Left ventricle myocardium inferior (tissue), 1 donor: Measurements from ENCODE around the gene ELMOD3. TPM values are rescaled to one million over a fixed set of nuclear protein-coding genes. Genes with fewer than 3 reads are reported as not detected.

Experiments
- DNase-seq: peaks from one replicate; pipeline ENCODE4 v3.0.0-alpha.2; 2020
- H3K27ac ChIP-seq: fragments of 200-600 bp; replicated peaks from 2 replicates; pipeline ENCODE4 v1.8.0; 2021
- H3K27me3 ChIP-seq: fragments of 200-600 bp; 2 replicates; pipeline ENCODE4 v1.8.0; 2021; ENCODE audit warnings: low read depth
- H3K36me3 ChIP-seq: fragments of 200-600 bp; 2 replicates; pipeline ENCODE4 v1.8.0; 2021
- H3K4me1 ChIP-seq: fragments of 200-600 bp; 2 replicates; pipeline ENCODE4 v1.8.0; 2021
- H3K4me3 ChIP-seq: fragments of 200-600 bp; 2 replicates; pipeline ENCODE4 v1.8.0; 2021; ENCODE audit warnings: mild to moderate bottlenecking, moderate library complexity
- H3K9me3 ChIP-seq: fragments of 200-600 bp; replicated peaks from 2 replicates; pipeline ENCODE4 v1.8.0; 2021
- CTCF ChIP-seq: fragments of 200-600 bp; IDR thresholded peaks from 2 replicates; pipeline ENCODE4 v1.8.0; 2021; ENCODE audit warnings: antibody characterized with exemption, mild to moderate bottlenecking, borderline replicate concordance
- intact Hi-C: fragments of 100-400 bp; cut with micrococcal nuclease; formaldehyde crosslinking; loops from one replicate; pipeline ENCODE4 v1.11.0; 2022
- total RNA-seq: library from RNA; stranded (reverse); fragmentation: NEBNext Ultra II Directional; extraction: Animal tissue kit (Norgen Biotek cat#: 25700); gene quantifications from one replicate; pipeline ENCODE4 v1.2.1, GENCODE V29; 2021
- donor health status: DM: no; HTN: yes; CAD: no; lungs with severe emphysema.

ELMOD3 gene
- total RNA-seq, 1 donor from 2014 or later = 10.6 TPM

GRCh38 chr2:85422072-85422457, 67.5 kb downstream of the ELMOD3 start:
- Histone ChIP-seq H3K9me3 (no peaks in the 10 kb centered on the region), H3K27ac (peak overlapping the region; percentile 97), H3K4me1 (peaks cover 42% of the 10 kb centered on the region), H3K4me3 (no peak overlapping the region), H3K27me3 (no peaks in the 10 kb centered on the region), H3K36me3 (no peaks in the 10 kb centered on the region)
- no peak for TF ChIP-seq CTCF
- DNase-seq = no peak
- intact Hi-C loops = no loop called here

- intact Hi-C loops = no loop called here
- Histone ChIP-seq H3K4me1 (peaks cover 35% of the 10 kb centered on the region), H3K4me3 (no peak overlapping the region), H3K27me3 (no peaks in the 10 kb centered on the region), H3K9me3 (no peaks in the 10 kb centered on the region), H3K36me3 (no peaks in the 10 kb centered on the region), H3K27ac (no peak overlapping the region)
- DNase-seq = no peak
- no peak for TF ChIP-seq CTCF
Measured at GRCh38 chr2:85423525-85423924, 69.0 kb downstream of the ELMOD3 start.

- Histone ChIP-seq H3K4me3 (no peak overlapping the region), H3K27ac (no peak overlapping the region), H3K36me3 (no peaks in the 10 kb centered on the region), H3K27me3 (no peaks in the 10 kb centered on the region), H3K9me3 (no peaks in the 10 kb centered on the region), H3K4me1 (peaks cover 14% of the 10 kb centered on the region)
- no peak for DNase-seq
- TF ChIP-seq CTCF = no peak
- intact Hi-C loops = no loop called here
Measured at GRCh38 chr2:85425588-85425987, 71.0 kb downstream of the ELMOD3 start.

GRCh38 chr2:85427300-85427835, 72.8 kb downstream of the ELMOD3 start:
- intact Hi-C loops = no loop called here
- Histone ChIP-seq H3K4me3 (no peak overlapping the region), H3K27me3 (no peaks in the 10 kb centered on the region), H3K4me1 (no peaks in the 10 kb centered on the region), H3K27ac (no peak overlapping the region), H3K36me3 (no peaks in the 10 kb centered on the region), H3K9me3 (no peaks in the 10 kb centered on the region)
- no peak for DNase-seq
- TF ChIP-seq CTCF = no peak

- no peaks in the 10 kb centered on the region for H3K9me3 ChIP-seq
- DNase-seq = no peak
- intact Hi-C loops = no loop called here
- H3K27ac ChIP-seq = no peak overlapping the region
- H3K4me3 ChIP-seq = no peak overlapping the region
- peaks cover 5% of the 10 kb centered on the region for H3K4me1 ChIP-seq
- no peaks in the 10 kb centered on the region for H3K36me3 ChIP-seq
- H3K27me3 ChIP-seq = no peaks in the 10 kb centered on the region
- TF ChIP-seq CTCF = no peak
Measured at GRCh38 chr2:85428343-85428881, 73.8 kb downstream of the ELMOD3 start.
